H1 (cell line): Measurements from ENCODE around the gene FXR2. TPM values are rescaled to one million over a fixed set of nuclear protein-coding genes. Genes with fewer than 3 reads are reported as not detected.
A peak's percentile ranks its signal among the peaks of the same experiment; 100 is the strongest.

Experiments
- CTCF ChIA-PET: fragments of 300-600 bp; sonication (Branson Sonifier 250); formaldehyde crosslinking; loops from one replicate; lab custom pipeline; 2021; ENCODE audit not compliant: partially characterized antibody; lab: Charles Lee
- POLR2A ChIA-PET: fragments of 300-600 bp; sonication (Branson Sonifier 250); formaldehyde crosslinking; loops from one replicate; lab custom pipeline; 2021; ENCODE audit warnings: inconsistent platforms; ENCODE audit not compliant: partially characterized antibody; lab: Charles Lee
- DNase-seq, 2 experiments: peaks; one replicate each; pipeline versions ENCODE4 v3.0.0 to v3.0.0-alpha.2; 2010 to 2022; ENCODE audit warnings: low spot score in 2 of 2, low read depth in 1 of 2, mixed read lengths in 1 of 2
- FAIRE-seq: peaks from 2 replicates; lab custom pipeline; 2011; peaks lifted over from hg19 to GRCh38; lab: Jason Lieb, UNC
- H2AFZ ChIP-seq: 2 replicates; pipeline ENCODE4 v1.8.1; 2012; ENCODE audit warnings: low read length, inconsistent platforms
- H2AK5ac ChIP-seq: 2 replicates; pipeline ENCODE4 v1.6.1; 2013; ENCODE audit warnings: low read depth, low read length
- H2BK120ac ChIP-seq: replicated peaks from 2 replicates; pipeline ENCODE3; 2013; ENCODE audit warnings: low read depth, low read length, inconsistent platforms
- H2BK12ac ChIP-seq: 2 replicates; pipeline ENCODE4 v1.6.1; 2013; ENCODE audit warnings: low read depth, low read length
- H2BK15ac ChIP-seq: 2 replicates; pipeline ENCODE4 v1.6.1; 2013; ENCODE audit warnings: low read length
- H2BK20ac ChIP-seq: 2 replicates; pipeline ENCODE4 v1.6.1; 2013; ENCODE audit warnings: low read length
- H2BK5ac ChIP-seq: 2 replicates; pipeline ENCODE4 v1.6.1; 2013; ENCODE audit warnings: low read depth, low read length
- H3K14ac ChIP-seq: 2 replicates; pipeline ENCODE4 v1.6.1; 2013; ENCODE audit warnings: inconsistent platforms; ENCODE audit not compliant: insufficient read length
- H3K18ac ChIP-seq: 2 replicates; pipeline ENCODE4 v1.6.1; 2013; ENCODE audit warnings: low read length; ENCODE audit errors: extremely low read depth
- H3K23ac ChIP-seq: 2 replicates; pipeline ENCODE4 v1.6.1; 2013; ENCODE audit warnings: inconsistent platforms; ENCODE audit not compliant: insufficient read length
- H3K23me2 ChIP-seq: 2 replicates; pipeline ENCODE4 v1.6.1; 2013; ENCODE audit warnings: low read depth, low read length
- H3K27ac ChIP-seq: 2 replicates; pipeline ENCODE4 v1.6.1; 2011; ENCODE audit warnings: low read depth, low read length, inconsistent platforms
- H3K27me3 ChIP-seq, 4 experiments: replicated peaks in 1 of 4; 1 replicate in 1 of 4; 2 replicates in 3 of 4; pipeline versions ENCODE4 v1.6.1 to v1.8.1; 2011 to 2013; ENCODE audit warnings: low read length in 3 of 4, mild to moderate bottlenecking in 3 of 4, inconsistent platforms in 2 of 4, mixed read lengths in 2 of 4, moderate library complexity in 1 of 4; ENCODE audit not compliant: control insufficient read depth in 3 of 4, insufficient read depth in 3 of 4; ENCODE audit errors: extremely low read depth in 1 of 4
- H3K36me3 ChIP-seq, 4 experiments: 2 replicates each; pipeline versions ENCODE4 v1.6.1 to v1.8.1; 2011 to 2013; ENCODE audit warnings: mild to moderate bottlenecking in 4 of 4, low read length in 3 of 4, moderate library complexity in 2 of 4, control low read depth in 1 of 4, inconsistent platforms in 1 of 4; ENCODE audit not compliant: insufficient read depth in 4 of 4, control insufficient read depth in 2 of 4
- H3K4ac ChIP-seq: replicated peaks from 2 replicates; pipeline ENCODE3; 2013; ENCODE audit warnings: low read length, low read depth, mixed read lengths, inconsistent platforms; ENCODE audit not compliant: insufficient read length
- H3K4me1 ChIP-seq, 4 experiments: replicated peaks in 1 of 4; 1 replicate in 1 of 4; 2 replicates in 3 of 4; pipeline versions ENCODE4 v1.6.1 to v1.8.1; 2011 to 2013; ENCODE audit warnings: low read length in 3 of 4, inconsistent platforms in 2 of 4, mixed read lengths in 1 of 4; ENCODE audit not compliant: insufficient read depth in 4 of 4, control insufficient read depth in 3 of 4
- H3K4me2 ChIP-seq, 2 experiments: 2 replicates each; pipeline versions ENCODE4 v1.6.1 to v1.8.1; 2011 to 2013; ENCODE audit warnings: low read depth in 2 of 2, low read length in 2 of 2, control low read depth in 1 of 2, inconsistent platforms in 1 of 2, mild to moderate bottlenecking in 1 of 2; ENCODE audit not compliant: insufficient read depth in 1 of 2
- H3K4me3 ChIP-seq, 4 experiments: fragments of 200-600, 300-600 bp in 1 of 4; sonication (generic), shearing (Covaris generic), sonication (Bioruptor Twin) in 1 of 4; 2 replicates each; pipeline versions ENCODE4 v1.5.1 to v1.8.1; 2011 to 2016; ENCODE audit warnings: low read length in 4 of 4, low read depth in 3 of 4, control low read depth in 2 of 4, inconsistent platforms in 2 of 4, mild to moderate bottlenecking in 2 of 4, mixed read lengths in 1 of 4, moderate library complexity in 1 of 4; ENCODE audit not compliant: insufficient read depth in 2 of 4; ENCODE audit errors: extremely low read depth in 1 of 4
- H3K56ac ChIP-seq: replicated peaks from 2 replicates; pipeline ENCODE3; 2013; ENCODE audit warnings: low read depth, mild to moderate bottlenecking, mixed read lengths, low read length, inconsistent platforms; ENCODE audit not compliant: insufficient read length
- H3K79me1 ChIP-seq: 2 replicates; pipeline ENCODE4 v1.6.1; 2013; ENCODE audit warnings: low read depth, low read length, control low read depth
- H3K79me2 ChIP-seq, 2 experiments: 2 replicates each; pipeline versions ENCODE4 v1.6.1 to v1.8.1; 2012 to 2013; ENCODE audit warnings: low read length in 2 of 2, mild to moderate bottlenecking in 2 of 2, inconsistent platforms in 1 of 2; ENCODE audit not compliant: insufficient read depth in 2 of 2, control insufficient read depth in 1 of 2
- H3K9ac ChIP-seq, 4 experiments: replicated peaks in 1 of 4; 1 replicate in 1 of 4; 2 replicates in 3 of 4; pipeline versions ENCODE4 v1.6.1 to v1.8.1; 2011 to 2013; ENCODE audit warnings: low read depth in 3 of 4, low read length in 3 of 4, control low read depth in 2 of 4, mild to moderate bottlenecking in 2 of 4, moderate library complexity in 2 of 4, inconsistent platforms in 1 of 4; ENCODE audit errors: extremely low read depth in 1 of 4
- H3K9me3 ChIP-seq, 2 experiments: 2 replicates each; pipeline versions ENCODE4 v1.6.1 to v1.8.1; 2012 to 2013; ENCODE audit warnings: mild to moderate bottlenecking in 2 of 2, moderate library complexity in 2 of 2, control low read depth in 1 of 2, inconsistent platforms in 1 of 2, low read depth in 1 of 2, low read length in 1 of 2, mixed read lengths in 1 of 2; ENCODE audit not compliant: insufficient read depth in 2 of 2
- H4K20me1 ChIP-seq, 2 experiments: replicated peaks in 1 of 2; 2 replicates each; pipeline versions ENCODE3 to v1.8.1; 2011 to 2013; ENCODE audit warnings: inconsistent platforms in 2 of 2, low read length in 2 of 2, mild to moderate bottlenecking in 1 of 2; ENCODE audit not compliant: insufficient read depth in 2 of 2, control insufficient read depth in 1 of 2
- H4K5ac ChIP-seq: 2 replicates; pipeline ENCODE4 v1.6.1; 2013; ENCODE audit warnings: low read length, low read depth, mixed read lengths, inconsistent platforms; ENCODE audit not compliant: insufficient read length
- H4K8ac ChIP-seq: 2 replicates; pipeline ENCODE4 v1.8.0; 2013; ENCODE audit warnings: mild to moderate bottlenecking, moderate library complexity, low read length, inconsistent platforms; ENCODE audit not compliant: insufficient read depth; ENCODE audit errors: extremely low read depth
- H4K91ac ChIP-seq: replicated peaks from 2 replicates; pipeline ENCODE3; 2013; ENCODE audit warnings: low read length, mixed read lengths, inconsistent platforms; ENCODE audit not compliant: insufficient read length
- BCL11A ChIP-seq, 2 experiments: IDR thresholded peaks; one replicate each; pipeline ENCODE4 v1.6.1; 2011; ENCODE audit warnings: low read depth in 2 of 2, low read length in 2 of 2, mild to moderate bottlenecking in 2 of 2
- CREB1 ChIP-seq: IDR thresholded peaks from 2 replicates; pipeline ENCODE4 v1.6.1; 2012; ENCODE audit warnings: inconsistent platforms
- EZH2 ChIP-seq: fragments of 200-600 bp; sonication (generic); IDR thresholded peaks from 2 replicates; pipeline ENCODE4 v1.7.1; 2012; ENCODE audit warnings: low read depth, mild to moderate bottlenecking, moderate library complexity, low read length, inconsistent platforms; ENCODE audit not compliant: severe bottlenecking
- GABPA ChIP-seq: IDR thresholded peaks from 2 replicates; pipeline ENCODE4 v1.6.1; 2011; ENCODE audit warnings: mild to moderate bottlenecking, low read length, moderate library complexity, borderline replicate concordance; ENCODE audit not compliant: insufficient read depth
- JUN ChIP-seq: IDR thresholded peaks from 2 replicates; pipeline ENCODE4 v1.6.1; 2011; ENCODE audit warnings: low read depth, mild to moderate bottlenecking, improper control_type of control experiment, low read length
- NANOG ChIP-seq: IDR thresholded peaks from 2 replicates; pipeline ENCODE4 v1.6.1; 2011; ENCODE audit warnings: low read length, low read depth, mild to moderate bottlenecking, inconsistent platforms; ENCODE audit not compliant: insufficient read depth, poor library complexity, severe bottlenecking
- NRF1 ChIP-seq: IDR thresholded peaks from 2 replicates; pipeline ENCODE4 v1.6.1; 2011; ENCODE audit warnings: mild to moderate bottlenecking, low read depth, low read length, improper control_type of control experiment
- PHF8 ChIP-seq: fragments of 200-600 bp; sonication (generic); conservative IDR thresholded peaks from 2 replicates; pipeline ENCODE4 v1.7.1; 2012; ENCODE audit warnings: low read depth, mild to moderate bottlenecking, inconsistent platforms, low read length, moderate library complexity
- RAD21 ChIP-seq, 2 experiments: IDR thresholded peaks in 1 of 2; conservative IDR thresholded peaks in 1 of 2; 2 replicates each; pipeline ENCODE4 v1.6.1; 2011; ENCODE audit warnings: low read depth in 2 of 2, low read length in 2 of 2, improper control_type of control experiment in 1 of 2, inconsistent platforms in 1 of 2, mild to moderate bottlenecking in 1 of 2, moderate library complexity in 1 of 2
- SP4 ChIP-seq: IDR thresholded peaks from 2 replicates; pipeline ENCODE4 v1.6.1; 2012; ENCODE audit warnings: low read length, inconsistent platforms
- SRF ChIP-seq: IDR thresholded peaks from 2 replicates; pipeline ENCODE4 v1.6.1; 2011; ENCODE audit warnings: mild to moderate bottlenecking, low read depth, low read length, moderate library complexity
- TBP ChIP-seq: IDR thresholded peaks from 2 replicates; pipeline ENCODE4 v1.6.1; 2011; ENCODE audit warnings: low read depth, low read length, improper control_type of control experiment
- ZNF274 ChIP-seq: IDR thresholded peaks from 2 replicates; pipeline ENCODE4 v1.7.0; 2012; ENCODE audit warnings: low read length, borderline replicate concordance; ENCODE audit errors: extremely low read depth
- WGBS, 2 experiments: shearing (Covaris generic) in 1 of 2; methylation state at CpG; one replicate each; pipeline versions ENCODE4 v1.1.6 to v1.1.7; 2013 to 2015; ENCODE audit warnings: low lambda C conversion rate in 2 of 2, mixed read lengths in 2 of 2, inconsistent platforms in 1 of 2, low coverage in 1 of 2, missing lambda C conversion rate in 1 of 2; ENCODE audit not compliant: insufficient replicate concordance in 2 of 2, insufficient coverage in 1 of 2, insufficient read length in 1 of 2; ENCODE audit errors: extremely low coverage in 1 of 2, missing lambda C conversion rate in 1 of 2; 5-methylcytosine and 5-hydroxymethylcytosine counted together
- polyA plus RNA-seq, 7 experiments: library from polyadenylated mRNA; depleted of rRNA in 3 of 7; stranded (reverse) in 5 of 7; unstranded in 2 of 7; fragments of >200 nt in 5 of 7; fragments of 200-250 nt in 2 of 7; gene quantifications; 1 replicate in 5 of 7; 2 replicates in 1 of 7; 4 replicates in 1 of 7; pipeline versions ENCODE4 v1.2.1 to v1.2.3, GENCODE V29; 2011 to 2013; ENCODE audit warnings: missing spikeins in 2 of 7, mixed read lengths in 2 of 7
- total RNA-seq: library from RNA; stranded (reverse); fragmentation: NEBNext Ultra II Directional; extraction: Animal tissue kit (Norgen Biotek cat#: 25700); gene quantifications from 2 replicates; pipeline ENCODE4 v1.2.1, GENCODE V29; 2021

FXR2 gene
- total and polyA plus RNA-seq, 2 of the 8 experiments (the other 6 are each of a cell fraction or from before 2014, with no cell fraction given): 26.2 to 44.0 TPM

GRCh38 chr17:7626307-7626706 lies 11.6 kb upstream of the FXR2 start:
- Histone ChIP-seq H3K56ac (no peak overlapping the region), H3K4me1 (peaks cover 2 to 10% (median 4%) of the 10 kb centered on the region in 4 experiments; a peak in 5 of 7 replicates), H3K14ac (no peak overlapping the region), H2BK20ac (no peak overlapping the region), H3K23me2 (peaks cover 8% of the 10 kb centered on the region), H2BK5ac (no peak overlapping the region), H4K91ac (no peak overlapping the region), H4K8ac (no peak overlapping the region), H3K9ac (peak overlapping the region in 1 of 4 experiments; percentile 64; a peak in 1 of 7 replicates), H3K27ac (no peak overlapping the region), H3K23ac (no peak overlapping the region), H2AK5ac (no peak overlapping the region), H4K20me1 (no peaks in the 10 kb centered on the region), H3K4me2 (peak overlapping the region; percentile 72 to 77), H3K4ac (no peak overlapping the region), H4K5ac (peak overlapping the region; percentile 2), H2BK15ac (no peak overlapping the region), H3K79me2 (peaks cover 0 to 3% of the 10 kb centered on the region in 2 experiments; a peak in 1 of 4 replicates), H3K18ac (no peak overlapping the region), H3K27me3 (no peaks in the 10 kb centered on the region), H2BK120ac (no peak overlapping the region), H3K9me3 (no peaks in the 10 kb centered on the region), H2AFZ (no peak overlapping the region), H3K4me3 (peak overlapping the region; percentile 72 to 98 (median 76); a peak in 7 of 8 replicates), H2BK12ac (no peak overlapping the region), H3K79me1 (peaks cover 2% of the 10 kb centered on the region; the same call in 1 of the 2 replicates), H3K36me3 (peaks cover 0 to 4% (median 0%) of the 10 kb centered on the region in 4 experiments; a peak in 1 of 8 replicates)
- ChIA-PET CTCF (interaction anchor here (0.9 to 3.7 kb wide), 8 partner anchors 12 to 86 kb away, joined by 3 to 23 read pairs (median 7); partner anchors contain the start of genes TP53 and WRAP53), POLR2A (interaction anchor here (1.4 to 79.4 kb wide), 6 partner anchors 11 to 95 kb away, joined by 4 to 2272 read pairs (median 20); partner anchors contain the start of genes ATP1B2, EFNB3, FXR2 and MPDU1)
- no peak for DNase-seq
- no peak for FAIRE-seq
- 94% methylated on average over 7 of the region's 7 CpGs; no CpG with 5 or more reads in 1 of the 2 experiments for WGBS, 2 experiments
- TF ChIP-seq PHF8 (no peak), SP4 (no peak), EZH2 (no peak), SRF (no peak), TBP (no peak), JUN (no peak), CREB1 (no peak), RAD21 (IDR thresholded peaks at IDR 0.05 in 1 of 2, conservative IDR thresholded peaks at IDR 0.05 in 1 of 2; ENCODE audit: low read depth in 2 of 2, low read length in 2 of 2) (no peak), GABPA (no peak), NANOG (no peak), ZNF274 (no peak), BCL11A (IDR thresholded peaks at IDR 0.05; ENCODE audit: low read depth in 2 of 2, low read length in 2 of 2) (no peak), NRF1 (no peak)
